ENCODE results near the gene EDN2. TPM values are rescaled to one million over a fixed set of nuclear protein-coding genes. Genes with fewer than 3 reads are reported as not detected.

The EDN2 gene
- total RNA-seq, 1 donor from 2014 or later = not detected

DNA sequence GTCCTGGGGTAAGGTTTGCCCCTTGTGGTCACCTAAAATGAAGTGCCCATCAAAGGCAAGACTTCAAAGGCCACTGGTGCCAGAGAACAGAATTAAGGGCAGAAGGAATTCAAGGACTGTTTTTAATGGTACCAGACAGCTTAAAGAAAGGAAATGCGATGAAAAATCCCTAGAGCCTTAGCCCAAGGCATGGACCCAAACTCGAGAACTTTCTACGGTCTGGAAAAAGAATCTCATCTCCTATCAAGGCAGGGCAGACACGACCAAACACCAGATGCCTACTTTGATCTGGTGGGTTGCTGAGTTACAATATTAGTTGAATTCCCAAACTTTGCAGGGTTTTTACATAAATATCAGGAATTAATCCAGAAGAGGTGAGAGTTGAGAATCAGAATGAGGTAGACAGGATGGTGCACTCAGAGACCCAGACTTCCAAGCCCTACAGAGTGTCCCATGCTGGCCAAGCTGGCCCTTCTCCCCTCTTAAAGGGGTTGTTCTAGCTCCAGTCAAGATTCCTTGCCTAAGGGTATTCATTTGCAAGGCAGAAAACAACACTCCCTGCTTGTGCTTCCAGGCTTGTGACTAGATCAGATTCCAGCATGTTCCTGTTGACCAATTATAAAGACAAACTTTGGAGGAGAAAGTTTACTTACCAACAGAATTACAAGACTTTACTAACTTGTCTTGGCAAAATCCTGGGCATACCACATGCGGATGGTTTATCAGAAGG is 48.0 kb downstream of the EDN2 start:
- H3K36me3 Mint-ChIP-seq (ENCODE audit: unreplicated experiment) = no peaks in the 10 kb centered on the region
- TF ChIP-seq, protein P1, sequence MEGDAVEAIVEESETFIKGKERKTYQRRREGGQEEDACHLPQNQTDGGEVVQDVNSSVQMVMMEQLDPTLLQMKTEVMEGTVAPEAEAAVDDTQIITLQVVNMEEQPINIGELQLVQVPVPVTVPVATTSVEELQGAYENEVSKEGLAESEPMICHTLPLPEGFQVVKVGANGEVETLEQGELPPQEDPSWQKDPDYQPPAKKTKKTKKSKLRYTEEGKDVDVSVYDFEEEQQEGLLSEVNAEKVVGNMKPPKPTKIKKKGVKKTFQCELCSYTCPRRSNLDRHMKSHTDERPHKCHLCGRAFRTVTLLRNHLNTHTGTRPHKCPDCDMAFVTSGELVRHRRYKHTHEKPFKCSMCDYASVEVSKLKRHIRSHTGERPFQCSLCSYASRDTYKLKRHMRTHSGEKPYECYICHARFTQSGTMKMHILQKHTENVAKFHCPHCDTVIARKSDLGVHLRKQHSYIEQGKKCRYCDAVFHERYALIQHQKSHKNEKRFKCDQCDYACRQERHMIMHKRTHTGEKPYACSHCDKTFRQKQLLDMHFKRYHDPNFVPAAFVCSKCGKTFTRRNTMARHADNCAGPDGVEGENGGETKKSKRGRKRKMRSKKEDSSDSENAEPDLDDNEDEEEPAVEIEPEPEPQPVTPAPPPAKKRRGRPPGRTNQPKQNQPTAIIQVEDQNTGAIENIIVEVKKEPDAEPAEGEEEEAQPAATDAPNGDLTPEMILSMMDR (IDR thresholded peaks at IDR 0.05; ENCODE audit: partially characterized antibody, unreplicated experiment) = no peak
- H3K4me3 Mint-ChIP-seq (ENCODE audit: unreplicated experiment) = no peak overlapping the region
- H3K4me1 Mint-ChIP-seq (ENCODE audit: low read depth, unreplicated experiment) = peaks cover 17% of the 10 kb centered on the region
- peaks cover 9% of the 10 kb centered on the region for H3K27me3 Mint-ChIP-seq (ENCODE audit: unreplicated experiment)
- DNase-seq = no peak
- H3K27ac Mint-ChIP-seq (ENCODE audit: unreplicated experiment) = no peak overlapping the region
- peaks cover 6% of the 10 kb centered on the region for H3K9me3 Mint-ChIP-seq (ENCODE audit: unreplicated experiment)

DNA sequence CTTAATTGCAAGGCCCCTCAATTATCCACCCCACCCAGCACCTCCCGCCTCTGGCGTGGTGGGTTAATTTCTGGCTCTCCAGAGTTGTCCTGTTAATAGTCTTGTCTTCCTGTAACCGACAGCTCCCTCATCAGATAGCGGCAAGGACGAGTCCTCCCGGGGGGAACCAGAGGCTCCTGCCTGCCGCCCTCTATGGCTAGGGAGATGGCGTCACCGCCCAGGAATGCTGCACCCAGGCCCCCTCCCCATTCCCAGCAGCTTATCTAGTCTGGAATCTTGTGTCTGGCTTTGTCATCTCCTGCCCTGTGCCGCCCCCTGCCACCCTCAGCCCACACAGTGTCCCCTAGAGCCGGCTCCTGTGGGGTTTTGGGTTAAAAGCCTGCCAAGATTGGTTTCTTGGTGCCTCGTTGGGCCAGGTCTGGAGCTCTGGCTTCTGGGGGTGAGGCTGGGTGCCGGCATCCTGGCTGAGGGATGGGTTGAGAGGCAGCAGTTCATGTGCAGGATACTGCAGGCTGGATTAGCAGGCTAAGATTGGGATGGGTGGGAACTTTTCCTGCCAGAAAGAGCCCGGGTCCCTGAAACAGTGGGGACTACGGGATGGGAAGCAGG is 48.8 kb downstream of the EDN2 start:
- no peak overlapping the region for H3K27ac Mint-ChIP-seq (ENCODE audit: unreplicated experiment)
- H3K4me1 Mint-ChIP-seq (ENCODE audit: low read depth, unreplicated experiment) = peaks cover 17% of the 10 kb centered on the region
- no peak overlapping the region for H3K4me3 Mint-ChIP-seq (ENCODE audit: unreplicated experiment)
- peak; percentile 49 for DNase-seq
- H3K27me3 Mint-ChIP-seq (ENCODE audit: unreplicated experiment) = peaks cover 9% of the 10 kb centered on the region
- H3K36me3 Mint-ChIP-seq (ENCODE audit: unreplicated experiment) = no peaks in the 10 kb centered on the region
- TF ChIP-seq, protein P1 (IDR thresholded peaks at IDR 0.05; ENCODE audit: partially characterized antibody, unreplicated experiment) = no peak
- H3K9me3 Mint-ChIP-seq (ENCODE audit: unreplicated experiment) = peaks cover 6% of the 10 kb centered on the region

DNA sequence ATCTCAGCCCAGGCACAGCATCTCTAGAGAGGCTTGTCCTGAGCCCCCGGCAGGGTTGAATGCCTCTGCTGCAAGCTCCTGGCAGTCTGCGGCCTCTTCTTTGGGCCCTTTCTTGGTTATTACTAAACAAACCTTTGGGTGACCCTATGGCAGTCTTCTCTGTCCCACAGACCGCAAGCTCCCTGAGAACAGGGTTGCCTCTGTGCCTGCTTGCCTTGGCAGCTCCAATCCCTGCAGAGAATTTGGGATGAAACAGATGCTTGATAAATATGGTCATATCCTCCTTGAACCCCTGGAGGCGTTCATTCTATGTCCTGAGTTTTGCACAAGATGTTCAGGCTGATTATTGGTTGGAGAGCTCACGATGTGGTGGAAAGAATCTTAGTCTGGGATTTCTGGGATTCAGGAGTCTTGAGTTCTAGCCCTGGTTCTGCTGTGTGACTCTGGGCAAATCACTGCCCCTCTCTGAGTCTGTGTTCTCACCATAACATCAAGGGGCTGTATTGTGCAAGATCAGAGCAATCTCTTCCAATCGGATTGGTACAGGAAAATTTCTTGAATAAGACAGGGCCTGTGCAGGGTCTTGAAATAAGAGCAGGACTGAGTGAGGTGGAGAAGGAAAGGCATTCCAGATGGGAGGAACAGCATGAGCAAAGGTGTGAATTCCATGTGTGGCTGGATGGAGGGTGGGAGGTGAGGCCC is 49.6 kb downstream of the EDN2 start:
- DNase-seq = no peak
- Mint-ChIP-seq H3K4me1 (ENCODE audit: low read depth, unreplicated experiment) (peaks cover 15% of the 10 kb centered on the region), H3K36me3 (ENCODE audit: unreplicated experiment) (no peaks in the 10 kb centered on the region), H3K27ac (ENCODE audit: unreplicated experiment) (no peak overlapping the region), H3K4me3 (ENCODE audit: unreplicated experiment) (no peak overlapping the region), H3K27me3 (ENCODE audit: unreplicated experiment) (peaks cover 9% of the 10 kb centered on the region), H3K9me3 (ENCODE audit: unreplicated experiment) (peaks cover 10% of the 10 kb centered on the region)
- TF ChIP-seq, protein P1 (IDR thresholded peaks at IDR 0.05; ENCODE audit: partially characterized antibody, unreplicated experiment) = no peak

DNA sequence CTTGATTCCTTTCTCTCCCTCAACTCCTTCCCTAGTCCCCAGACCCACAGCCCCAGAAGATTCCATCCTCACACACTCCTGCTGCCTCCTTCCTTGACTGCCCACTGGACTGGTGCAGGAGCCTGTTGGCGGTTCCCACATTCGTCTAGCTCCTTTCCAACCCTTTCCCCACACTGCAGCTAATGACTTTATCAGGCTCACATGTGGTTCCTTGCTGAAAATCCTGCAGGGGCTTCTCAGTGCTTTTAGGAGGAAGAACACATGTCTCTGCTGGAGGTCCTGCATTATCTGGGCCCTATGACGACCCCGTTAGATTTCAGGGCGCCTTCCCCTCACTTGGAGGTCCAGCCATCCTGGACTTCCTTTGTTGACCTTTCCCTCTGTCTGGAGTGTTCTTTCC is 50.2 kb downstream of the EDN2 start:
- Mint-ChIP-seq H3K9me3 (ENCODE audit: unreplicated experiment) (peaks cover 10% of the 10 kb centered on the region), H3K27me3 (ENCODE audit: unreplicated experiment) (peaks cover 9% of the 10 kb centered on the region), H3K27ac (ENCODE audit: unreplicated experiment) (no peak overlapping the region), H3K36me3 (ENCODE audit: unreplicated experiment) (no peaks in the 10 kb centered on the region), H3K4me3 (ENCODE audit: unreplicated experiment) (no peak overlapping the region), H3K4me1 (ENCODE audit: low read depth, unreplicated experiment) (peaks cover 10% of the 10 kb centered on the region)
- TF ChIP-seq, protein P1 (IDR thresholded peaks at IDR 0.05; ENCODE audit: partially characterized antibody, unreplicated experiment) = no peak
- DNase-seq = no peak
